ENCODE results near the gene ADGRE2.
"Not testable (repeated sequence)": the region's sequence is repeated elsewhere in the genome, so short reads cannot be mapped to it uniquely, and the experiment has no call there.

Gene ADGRE2

DNA sequence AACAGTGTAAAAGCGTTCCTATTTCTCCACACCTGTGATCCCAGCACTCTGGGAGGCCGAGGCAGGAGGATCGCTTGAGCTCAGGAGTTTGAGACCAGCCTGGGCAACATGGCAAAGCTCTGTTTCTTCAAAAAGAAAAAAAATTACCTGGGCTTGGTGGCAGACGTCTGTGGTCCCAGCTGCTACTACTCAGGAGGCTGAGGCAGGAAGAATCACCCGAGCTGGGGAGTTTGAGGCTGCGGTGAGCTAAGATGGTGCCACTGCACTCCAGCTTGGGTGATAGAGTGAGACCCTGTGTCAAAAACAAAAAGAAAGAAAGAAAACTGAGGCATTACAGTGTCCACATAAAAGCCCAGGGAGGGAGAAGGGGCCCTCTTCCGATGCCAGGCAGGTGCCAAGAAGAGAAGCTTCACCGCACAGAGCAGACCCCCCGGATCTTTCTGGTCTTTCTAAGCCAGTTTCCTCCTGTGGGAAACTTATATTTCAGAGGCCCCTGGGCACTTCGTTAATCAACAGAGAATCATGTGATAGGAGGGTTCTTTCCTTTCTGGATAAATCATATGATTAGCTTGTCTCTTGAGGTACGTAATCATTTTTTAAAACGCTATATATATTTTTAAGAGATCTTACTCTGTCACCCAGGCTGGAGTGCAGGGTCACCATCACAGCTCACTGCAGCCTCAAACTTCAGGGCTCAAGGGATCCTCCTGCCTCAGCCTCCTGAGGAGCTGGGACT, at the start of gene ADGRE2:
Gene ADGRE2 (minus strand): TSS at position 451 of the 736 bp plus-strand sequence. CDS start 1,804 bp downstream, outside the sequence.
- DNase-seq = not testable (repeated sequence)

GRCh38 chr19:14826006-14826405, 47.6 kb upstream of the ADGRE2 start:
- no peak for DNase-seq

DNA sequence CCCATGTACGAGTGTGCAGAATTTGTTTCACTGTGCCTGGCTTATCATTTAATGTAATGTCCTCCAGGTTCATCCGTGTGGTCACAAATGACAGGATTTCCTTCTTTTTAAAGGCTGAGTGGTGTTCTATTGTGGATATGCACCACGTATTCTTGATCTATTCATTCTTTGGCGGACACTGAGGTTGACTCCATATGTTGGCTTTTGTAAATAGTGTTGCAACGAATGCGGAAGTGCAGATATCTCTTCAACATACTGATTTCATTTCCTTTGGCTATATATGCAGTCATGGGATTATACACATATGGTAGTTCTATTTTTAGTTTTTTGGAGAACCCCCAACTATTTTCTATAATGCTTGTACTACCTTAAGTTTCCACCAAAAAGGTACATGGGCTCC, 43.6 kb upstream of the ADGRE2 start:
- DNase-seq = no peak

- no peak for DNase-seq
Measured at GRCh38 chr19:14818588-14818987, 40.2 kb upstream of the ADGRE2 start.

DNA sequence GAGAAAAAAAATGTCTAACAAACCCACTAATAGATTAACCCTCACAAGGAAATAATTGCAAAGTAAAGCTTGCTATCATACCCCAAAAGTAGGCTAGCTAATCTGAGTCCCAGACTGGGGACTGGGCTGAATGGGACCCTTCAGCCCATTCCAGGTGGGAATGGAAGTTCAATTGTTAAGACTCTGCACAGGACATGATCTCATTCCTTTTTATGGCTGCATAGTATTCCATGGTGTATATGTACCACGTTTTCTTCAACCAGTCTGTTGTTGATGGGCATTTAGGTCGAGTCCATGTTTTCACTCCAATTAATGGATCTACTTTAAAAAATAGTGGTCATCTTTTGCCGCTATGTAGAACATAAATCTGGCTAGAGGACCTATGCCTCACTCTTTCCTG, 38.7 kb upstream of the ADGRE2 start:
- no peak for DNase-seq

GRCh38 chr19:14814982-14815652, 36.8 kb upstream of the ADGRE2 start:
- no peak for DNase-seq

DNA sequence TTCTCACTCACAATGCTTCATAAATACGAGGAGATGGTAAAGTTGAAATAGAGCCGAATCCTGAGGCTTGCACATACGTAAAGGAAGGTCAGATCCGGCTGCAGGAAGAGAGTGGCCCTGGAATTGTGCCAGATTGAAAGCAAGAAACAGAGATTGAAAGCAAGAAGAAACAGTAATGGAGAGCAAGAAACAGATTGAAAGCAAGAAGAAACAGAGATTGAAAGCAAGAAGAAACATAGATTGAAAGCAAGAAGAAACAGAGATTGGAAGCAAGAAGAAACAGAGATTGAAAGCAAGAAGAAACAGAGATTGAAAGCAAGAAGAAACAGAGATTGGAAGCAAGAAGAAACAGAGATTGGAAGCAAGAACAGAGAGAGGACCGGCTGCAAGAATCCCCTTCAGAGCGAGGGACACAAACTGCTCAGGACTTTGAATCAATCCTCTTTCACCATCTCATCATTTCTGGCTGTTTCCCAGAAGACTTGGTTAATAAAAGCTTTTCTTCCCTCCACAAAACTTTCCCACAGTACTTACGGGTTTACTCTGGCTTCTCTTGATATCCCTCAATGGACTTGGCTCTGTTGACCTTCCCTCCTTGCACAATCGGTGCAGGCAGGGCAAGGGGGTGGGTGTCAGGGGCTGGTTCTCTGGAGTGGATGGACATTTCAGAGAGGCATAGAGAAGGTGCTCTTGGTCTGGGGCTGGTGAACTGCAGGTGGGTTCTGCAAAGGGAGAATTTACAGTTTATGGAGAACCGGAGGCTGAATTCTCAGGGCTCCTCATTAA, 31.1 kb upstream of the ADGRE2 start:
- DNase-seq = no peak

- DNase-seq = no peak
Measured at GRCh38 chr19:14804765-14805164, 26.4 kb upstream of the ADGRE2 start.

GRCh38 chr19:14798760-14799159, 20.4 kb upstream of the ADGRE2 start:
- no peak for DNase-seq

GRCh38 chr19:14796021-14796420, 17.7 kb upstream of the ADGRE2 start:
- DNase-seq = no peak

GRCh38 chr19:14795078-14795721, 16.8 kb upstream of the ADGRE2 start:
- no peak for DNase-seq

DNA sequence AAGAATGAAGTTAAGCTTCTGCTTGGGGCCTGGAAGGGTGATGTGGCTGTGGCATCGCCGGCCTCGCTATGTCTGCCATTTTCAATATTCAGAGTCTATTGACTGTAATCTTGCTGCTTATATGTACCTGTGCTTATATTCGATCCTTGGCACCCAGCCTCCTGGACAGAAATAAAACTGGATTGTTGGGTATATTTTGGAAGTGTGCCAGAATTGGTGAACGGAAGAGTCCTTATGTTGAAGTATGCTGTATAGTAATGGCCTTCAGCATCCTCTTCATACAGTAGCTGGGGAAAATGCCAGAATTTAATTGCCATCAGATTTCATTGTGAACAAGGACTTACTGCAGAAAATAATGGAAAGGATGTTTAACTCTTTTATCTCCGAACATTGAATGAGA, 13.9 kb upstream of the ADGRE2 start:
- not testable (repeated sequence) for DNase-seq

GRCh38 chr19:14786421-14786851, 8.1 kb upstream of the ADGRE2 start:
- no peak for DNase-seq

- DNase-seq = not testable (repeated sequence)
Measured at GRCh38 chr19:14785102-14785793, 6.9 kb upstream of the ADGRE2 start.

DNA sequence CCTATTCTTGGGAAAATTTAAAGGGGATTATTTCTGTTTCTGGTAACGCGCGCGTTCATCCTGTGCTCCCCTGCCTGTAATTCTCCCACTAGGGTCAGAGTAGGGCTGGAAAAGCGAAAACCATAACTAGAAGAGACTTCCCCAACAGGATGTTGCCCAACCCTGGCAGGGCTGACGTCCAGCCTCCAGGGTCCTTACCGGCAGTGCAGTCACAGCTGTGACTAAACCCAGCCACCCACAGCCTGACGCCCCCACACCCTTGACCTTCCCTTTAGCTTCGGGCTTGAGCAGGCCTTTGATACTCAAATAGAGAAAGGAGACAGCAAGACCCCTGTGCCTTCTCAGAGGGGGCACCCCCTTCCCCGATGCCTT, 6.4 kb upstream of the ADGRE2 start:
- not testable (repeated sequence) for DNase-seq

GRCh38 chr19:14783410-14783998, 5.1 kb upstream of the ADGRE2 start:
- not testable (repeated sequence) for DNase-seq

GRCh38 chr19:14782626-14783409, 4.5 kb upstream of the ADGRE2 start:
- no peak for DNase-seq

- not testable (repeated sequence) for DNase-seq
Measured at GRCh38 chr19:14781713-14782536, 3.6 kb upstream of the ADGRE2 start.

- DNase-seq = not testable (repeated sequence)
Measured at GRCh38 chr19:14780622-14781225, 2.4 kb upstream of the ADGRE2 start.

DNA sequence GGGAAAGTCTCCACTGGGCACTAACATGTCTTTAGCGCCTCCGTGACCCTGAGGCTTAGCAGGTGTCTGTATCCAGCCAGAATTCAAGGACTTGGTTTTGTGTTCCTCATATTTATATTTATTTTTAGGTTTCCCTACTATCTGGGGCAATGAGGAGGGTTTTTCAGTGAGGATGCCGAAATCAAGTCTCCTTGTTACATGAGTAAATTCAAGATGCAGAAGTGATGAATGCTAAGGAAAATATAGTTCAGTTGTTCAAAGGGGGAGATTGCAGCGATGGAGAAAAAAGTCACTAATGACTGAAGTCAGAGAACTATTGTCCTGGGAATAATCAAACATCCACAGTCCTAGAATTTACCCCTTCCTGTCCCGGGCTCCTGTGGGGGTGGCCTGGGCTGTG, 791 bp upstream of the ADGRE2 start:
- no peak for DNase-seq
